ENCODE measurements around the gene ERC2.
A peak's percentile ranks its signal among the peaks of the same experiment; 100 is the strongest.
"Not testable (repeated sequence)": the region's sequence is repeated elsewhere in the genome, so short reads cannot be mapped to it uniquely, and the experiment has no call there.

The ERC2 gene

DNA sequence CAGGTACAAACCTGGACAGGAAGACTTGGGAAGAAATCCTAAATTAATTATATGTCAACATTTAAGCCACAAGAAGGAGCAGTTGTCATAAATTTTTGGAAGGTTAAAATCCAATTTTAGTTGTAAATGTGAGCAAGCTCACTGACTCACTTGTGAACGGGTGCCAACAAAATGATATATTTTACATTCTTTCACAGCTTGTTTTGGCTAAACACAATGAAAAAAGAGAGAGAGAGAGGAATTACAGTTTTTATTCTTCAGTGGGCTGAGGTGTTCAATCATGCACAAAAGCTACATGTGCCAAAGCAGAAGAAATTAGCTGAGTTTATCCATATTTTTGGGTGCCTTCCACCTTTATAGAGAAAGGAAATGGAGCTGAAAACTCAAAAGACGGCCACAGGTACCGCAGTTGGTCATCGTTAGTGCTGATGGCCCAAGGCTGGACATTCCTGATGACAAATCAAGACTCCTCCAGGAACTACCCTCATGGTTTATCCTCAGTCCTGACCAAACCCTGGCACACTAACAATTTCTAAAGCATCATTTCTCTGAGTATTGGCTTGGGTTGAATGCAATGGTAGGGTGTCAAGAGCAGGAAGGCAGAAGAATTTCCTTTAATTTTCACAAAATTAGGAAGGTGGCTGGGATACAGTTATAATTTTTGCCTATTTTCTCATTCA, 943.6 kb downstream of the ERC2 start:
- peak; percentile 37 for DNase-seq (ENCODE audit: low read depth)

DNA sequence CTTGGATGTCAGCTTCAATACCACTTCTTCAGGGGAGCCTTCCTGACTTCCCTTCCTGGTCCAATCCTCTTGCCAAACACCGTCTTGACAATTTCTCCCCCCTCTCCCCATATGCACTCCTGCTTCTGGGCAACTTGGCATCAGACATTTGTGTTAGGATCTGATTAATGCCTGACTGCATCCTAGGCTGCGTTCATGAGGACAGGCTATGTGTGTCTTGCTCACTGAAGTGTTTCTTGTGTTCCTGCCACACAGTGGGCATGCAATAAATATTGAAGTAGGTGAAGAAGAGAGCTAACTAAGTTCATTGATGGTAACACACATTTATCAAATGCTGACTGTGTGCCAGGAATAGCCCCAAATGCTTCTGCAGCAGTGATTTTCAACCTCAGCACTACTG, 944.8 kb downstream of the ERC2 start:
- DNase-seq (ENCODE audit: low read depth) = no peak

DNA sequence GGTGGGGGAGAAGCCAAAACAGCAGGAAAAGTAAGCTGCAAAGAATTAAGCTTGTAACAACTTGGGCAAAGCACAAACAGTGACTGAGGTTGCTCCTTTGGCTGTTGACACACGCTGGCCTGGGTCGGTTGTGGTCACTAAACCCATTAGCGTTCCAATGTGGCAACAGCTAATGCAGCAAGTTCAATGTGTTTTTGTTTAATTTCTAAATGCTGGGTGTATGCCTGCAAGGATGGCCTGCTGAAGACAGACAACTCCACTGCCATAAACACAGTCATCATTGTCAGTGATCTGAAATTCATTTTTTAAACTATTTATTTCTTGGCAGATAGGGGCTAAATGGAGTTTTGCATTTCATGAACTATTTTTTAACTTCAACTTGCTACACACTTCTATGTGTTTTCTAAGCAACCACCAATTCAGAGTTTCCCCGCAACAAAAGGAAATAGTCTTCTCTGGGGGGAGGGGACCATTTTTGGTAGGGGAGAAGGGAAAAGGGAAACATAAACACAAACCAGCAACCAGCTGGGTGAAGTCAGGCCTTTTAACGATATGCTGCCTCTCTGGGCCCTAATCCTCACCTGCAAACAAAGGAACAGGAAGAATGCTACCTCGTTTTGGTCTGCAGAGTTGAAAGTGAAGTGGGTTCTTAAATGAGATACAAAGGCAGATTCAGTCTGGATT, 946.4 kb downstream of the ERC2 start:
- DNase-seq (ENCODE audit: low read depth) = peak; percentile 36

DNA sequence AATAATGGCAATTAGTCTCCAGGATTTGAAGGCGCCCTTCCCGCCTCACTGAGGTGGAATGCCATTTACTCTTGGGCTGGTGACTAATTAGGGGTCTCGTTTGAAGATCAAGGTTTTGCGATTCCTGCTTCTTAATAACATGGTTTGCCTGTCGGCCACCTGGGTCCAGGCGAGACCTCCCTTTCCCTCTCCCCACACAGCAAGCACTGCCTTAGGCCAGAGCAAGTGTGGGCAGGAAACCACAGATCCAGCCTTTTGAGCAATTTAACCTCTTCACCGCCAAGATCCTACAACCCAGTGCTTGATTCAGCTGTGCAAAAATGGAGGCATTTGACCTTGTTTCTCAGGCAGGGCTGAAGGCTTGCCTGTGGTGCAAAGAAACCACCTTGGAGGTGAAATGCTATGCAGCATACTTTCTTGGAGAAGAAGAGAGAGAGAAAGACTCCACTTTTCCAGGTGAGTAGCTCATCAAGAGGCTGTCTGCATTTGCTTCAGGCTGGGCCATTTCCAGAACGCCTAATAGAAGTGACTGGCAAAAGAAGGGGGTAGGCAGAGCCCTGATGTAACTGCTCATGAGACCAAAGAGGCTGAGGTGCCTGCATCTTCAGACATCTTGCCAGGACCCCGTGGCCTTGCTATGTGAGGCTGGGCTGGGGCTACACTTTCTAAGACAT, 947.1 kb downstream of the ERC2 start:
- no peak for DNase-seq (ENCODE audit: low read depth)

DNA sequence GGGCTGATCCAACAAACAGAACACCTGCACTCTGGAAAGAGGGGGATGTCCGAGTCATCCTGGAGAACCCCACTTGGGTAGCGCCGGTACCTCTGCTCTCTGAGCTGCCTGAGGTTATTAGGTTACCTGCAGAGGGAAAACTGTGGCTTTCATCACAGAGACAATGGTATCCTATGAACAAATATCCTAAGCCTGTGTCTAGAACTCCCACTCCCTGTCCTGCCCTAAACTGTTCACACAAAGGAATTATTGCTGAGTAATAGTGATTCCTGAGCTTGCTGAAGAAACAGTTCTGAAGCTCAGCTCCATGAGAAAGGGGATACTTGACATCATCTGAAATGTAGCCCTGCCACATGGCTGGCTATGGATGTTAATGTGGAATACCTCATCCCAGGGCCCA, 949.2 kb downstream of the ERC2 start:
- no peak for DNase-seq (ENCODE audit: low read depth)

DNA sequence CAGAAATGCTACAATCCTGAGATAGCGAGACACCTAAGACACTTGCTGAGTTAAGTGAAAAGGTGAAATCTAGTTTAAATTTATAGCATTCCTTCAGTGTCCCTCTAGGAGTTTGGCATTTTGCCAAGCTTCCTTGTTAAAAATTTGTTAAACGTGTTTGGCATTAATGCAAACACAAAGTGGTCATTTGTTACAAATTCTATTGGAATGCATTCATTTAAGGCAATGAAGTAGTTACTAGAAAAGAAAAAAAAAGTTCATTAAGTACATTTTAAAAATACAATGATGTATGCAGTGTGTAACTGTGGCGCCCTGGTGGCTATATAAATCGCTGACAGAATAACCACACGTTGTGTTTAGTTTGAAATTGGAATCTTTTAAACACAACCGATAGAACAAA, 949.8 kb downstream of the ERC2 start:
- no peak for DNase-seq (ENCODE audit: low read depth)

DNA sequence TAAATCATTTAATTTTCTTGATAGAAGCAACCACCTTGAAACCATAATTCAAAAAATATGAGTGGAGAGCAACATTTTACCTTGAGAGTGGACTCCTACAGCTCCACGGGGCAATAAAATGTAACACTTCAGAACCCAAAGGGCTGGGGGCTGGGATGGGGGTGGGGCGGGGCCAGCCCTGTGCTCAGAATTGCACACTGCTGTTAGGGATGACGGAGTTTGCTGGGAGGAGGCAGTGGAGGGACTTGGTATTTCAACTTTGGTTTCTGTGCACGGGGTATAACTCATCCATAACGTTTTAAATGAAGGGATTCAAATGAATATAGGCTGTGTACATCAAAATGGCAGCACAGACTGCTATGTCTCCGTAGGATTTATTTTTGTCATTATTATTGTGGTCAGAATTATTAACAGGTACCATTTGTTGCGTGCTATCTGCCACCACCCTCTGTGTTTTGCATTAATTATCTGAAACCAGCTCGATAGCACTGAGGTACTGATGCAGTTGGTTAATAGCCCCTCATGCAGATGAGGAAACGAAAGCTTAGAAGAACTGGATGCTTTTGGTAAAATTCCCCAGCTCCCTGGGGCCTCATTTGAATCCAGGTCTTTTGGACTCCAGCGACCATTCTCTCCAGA, 951.8 kb downstream of the ERC2 start:
- no peak for DNase-seq (ENCODE audit: low read depth)

DNA sequence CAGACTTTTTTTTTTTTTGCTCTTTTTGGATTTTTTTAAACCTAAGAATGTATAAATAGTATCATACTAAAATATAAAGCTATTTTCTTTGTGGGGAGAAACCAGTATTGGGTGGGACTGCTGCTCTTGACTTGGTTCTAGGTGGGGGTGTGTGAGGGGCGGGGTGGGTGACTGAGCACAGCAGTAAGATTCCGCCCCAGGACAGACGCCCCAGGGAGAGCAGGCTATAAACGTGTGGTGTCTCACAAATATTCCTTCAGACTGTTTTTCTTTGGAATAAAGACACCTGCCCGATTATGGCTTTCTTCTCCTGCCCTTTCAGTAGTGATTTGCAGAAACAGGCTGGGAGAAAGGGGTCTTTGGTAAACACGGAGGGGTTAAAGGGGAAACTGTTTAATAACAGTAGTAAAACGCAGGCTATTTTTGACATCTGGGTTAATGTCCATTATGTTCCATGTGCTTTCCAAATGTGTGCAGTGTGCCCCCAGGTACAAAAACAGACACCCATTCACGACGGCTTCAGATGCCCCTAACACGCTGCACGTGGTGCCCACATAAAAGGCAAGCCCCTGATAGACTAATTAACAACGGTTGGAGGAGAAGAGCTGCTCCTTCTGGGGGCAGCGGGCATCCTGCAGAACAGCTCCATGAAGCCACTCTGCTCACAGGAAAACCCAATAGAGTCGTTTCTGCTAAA, 952.6 kb downstream of the ERC2 start:
- no peak for DNase-seq (ENCODE audit: low read depth)

DNA sequence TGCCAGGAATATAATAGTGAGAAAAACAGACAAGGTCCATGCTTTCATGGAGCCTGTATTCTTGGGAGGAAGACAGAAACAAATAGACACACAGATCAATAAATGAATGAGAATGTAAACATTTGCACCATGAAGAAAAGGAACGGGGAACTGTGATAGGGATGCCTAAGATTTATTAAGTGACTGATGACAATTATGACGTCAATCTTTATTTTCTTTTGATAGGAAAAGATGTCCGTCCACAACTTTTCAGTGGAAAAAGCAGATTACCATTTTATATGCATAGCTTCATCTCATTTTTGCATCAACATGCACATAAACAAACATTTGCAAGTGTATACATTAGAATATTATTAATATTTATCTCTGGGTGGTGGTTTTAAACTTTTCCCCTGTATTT, 953.3 kb downstream of the ERC2 start:
- no peak for DNase-seq (ENCODE audit: low read depth)

DNA sequence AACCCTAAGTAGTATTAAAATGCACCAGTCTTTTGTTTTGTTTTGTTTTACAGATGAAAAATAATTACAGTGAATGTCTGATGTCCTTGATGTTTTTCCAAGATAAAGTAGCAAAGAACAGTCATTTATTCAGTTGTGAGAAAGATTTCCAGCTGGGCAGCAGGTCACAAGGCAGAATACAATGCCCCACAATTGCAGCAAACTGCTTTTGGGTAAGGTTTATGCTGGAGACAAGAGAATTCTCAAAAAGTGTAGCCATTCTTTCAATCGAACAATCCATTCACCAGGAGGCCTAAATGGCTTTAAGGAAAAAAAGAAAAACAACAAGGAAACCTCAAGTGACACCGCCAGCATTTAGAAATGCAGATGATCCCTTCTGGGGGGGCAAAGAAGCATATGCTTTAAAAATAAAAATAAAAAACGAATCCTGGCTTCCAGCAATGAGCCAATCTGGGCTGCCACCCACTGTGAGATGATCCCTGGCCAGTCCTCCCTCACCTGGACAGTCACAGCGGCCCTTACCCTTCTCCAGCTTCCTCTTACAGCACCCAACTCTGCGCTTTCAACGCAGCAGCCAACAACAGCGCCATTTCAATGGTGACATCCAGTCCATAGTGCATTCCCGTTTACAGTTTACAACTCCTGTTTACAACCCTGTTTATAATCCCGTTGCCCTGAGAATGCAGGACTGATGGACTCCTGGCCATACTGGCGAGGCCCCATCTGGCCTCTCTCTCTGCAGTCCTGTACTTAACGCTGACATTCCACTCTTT, 955.5 kb downstream of the ERC2 start:
- DNase-seq (ENCODE audit: low read depth) = no peak

DNA sequence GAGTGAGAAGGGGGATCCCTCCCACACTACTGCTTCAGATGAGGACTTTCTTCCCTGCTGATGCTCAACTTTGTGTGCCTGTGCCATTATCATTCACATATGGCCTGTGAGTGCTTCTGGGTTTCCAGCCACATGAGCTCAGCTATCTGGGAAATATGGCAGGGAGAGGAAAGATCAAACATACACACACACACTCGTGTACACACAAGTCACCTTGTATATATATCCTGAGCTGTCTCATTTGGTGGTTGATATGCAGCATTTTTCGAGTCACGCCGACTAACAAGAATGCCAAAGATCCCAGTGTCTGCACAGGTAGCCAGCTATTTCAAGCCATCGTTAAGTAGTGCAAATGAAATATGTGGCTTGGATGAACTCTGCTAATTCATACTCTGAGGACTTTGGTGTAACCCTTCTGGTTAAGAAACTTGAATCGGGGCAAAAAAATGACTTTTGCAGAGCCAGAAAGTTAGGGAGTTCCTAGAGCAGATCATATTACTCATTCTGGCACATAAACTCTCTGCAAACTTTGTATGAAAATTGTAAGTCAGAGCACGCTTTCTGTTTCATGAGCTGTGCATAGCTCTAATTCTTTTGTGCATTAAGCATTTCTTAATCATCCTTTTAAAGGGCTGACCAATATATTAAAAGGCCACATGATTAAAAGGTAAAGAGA, 956.2 kb downstream of the ERC2 start:
- DNase-seq (ENCODE audit: low read depth) = peak; percentile 42

DNA sequence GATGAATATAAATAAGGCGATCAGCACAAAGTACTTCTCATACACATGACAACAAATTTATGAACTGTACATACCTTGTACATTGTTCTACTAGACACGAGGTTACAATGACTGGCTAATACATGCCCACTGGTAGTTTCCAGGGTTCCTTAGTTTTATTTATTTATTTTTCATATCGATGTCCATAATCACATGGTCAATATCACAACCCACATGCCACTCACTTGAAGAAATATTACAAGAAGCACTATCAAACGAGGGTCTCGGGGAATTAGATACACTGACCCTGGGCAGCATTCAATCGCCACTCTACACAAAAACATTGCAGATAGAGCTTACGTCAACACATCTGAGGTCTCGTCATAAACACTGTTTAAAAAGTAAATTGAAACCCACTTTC, 959.9 kb downstream of the ERC2 start:
- DNase-seq (ENCODE audit: low read depth) = no peak

DNA sequence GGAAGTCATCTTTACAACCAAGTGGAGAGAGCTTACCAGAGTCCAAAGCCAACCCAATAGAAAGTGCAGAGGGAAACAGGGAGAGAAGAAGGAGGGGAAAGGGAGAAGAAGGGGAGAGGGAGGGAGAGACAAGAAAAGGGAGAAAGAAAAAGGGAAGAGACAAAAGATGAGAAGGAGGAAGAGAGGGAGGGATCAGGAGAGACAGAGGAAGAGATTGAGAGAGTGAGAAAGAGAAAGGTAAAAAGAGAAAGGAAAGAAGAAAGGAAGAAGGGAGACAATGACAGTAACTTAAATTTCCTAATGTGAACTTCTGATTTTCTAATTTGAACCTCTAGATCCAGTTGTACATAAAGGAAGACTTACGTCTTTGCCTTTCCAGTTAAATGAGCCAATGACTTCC, 960.5 kb downstream of the ERC2 start:
- DNase-seq (ENCODE audit: low read depth) = no peak

DNA sequence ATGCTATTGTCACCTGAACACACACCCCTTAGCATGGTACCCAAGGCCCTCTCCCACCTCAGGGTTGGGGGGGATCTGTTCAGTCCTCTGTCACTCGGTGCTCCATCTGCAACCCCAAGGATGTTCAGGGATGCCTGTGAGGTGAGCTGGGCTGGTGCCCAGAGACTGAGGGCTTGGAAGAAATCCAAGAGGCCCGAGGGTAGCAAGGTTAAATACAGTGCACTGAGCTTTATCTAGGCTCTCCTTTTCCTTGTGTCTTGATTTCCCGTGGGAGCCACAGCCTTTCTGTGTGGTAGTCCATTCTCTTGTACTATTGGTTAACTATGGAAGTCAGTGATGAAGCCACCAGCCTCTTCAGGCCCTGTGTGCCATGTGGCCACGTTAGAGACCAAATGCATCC, 962.5 kb downstream of the ERC2 start:
- no peak for DNase-seq (ENCODE audit: low read depth)

DNA sequence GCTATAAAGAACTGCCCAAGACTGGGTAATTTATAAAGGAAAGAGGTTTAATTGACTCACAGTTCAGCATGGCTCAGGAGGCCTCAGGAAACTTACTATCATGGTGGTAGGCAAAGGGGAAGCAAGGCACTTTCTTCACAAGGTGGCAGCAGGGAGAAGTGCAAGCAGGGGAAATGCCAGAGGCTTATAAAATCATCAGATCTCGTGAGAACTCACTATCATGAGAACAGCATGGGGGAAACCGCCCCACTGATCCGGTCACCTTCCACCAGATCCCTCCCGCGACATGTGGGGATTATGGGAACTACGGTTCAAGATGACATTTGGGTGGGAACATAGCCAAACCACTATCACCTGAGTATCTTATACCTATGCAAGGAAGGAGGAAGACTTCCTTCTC, 963.2 kb downstream of the ERC2 start:
- DNase-seq (ENCODE audit: low read depth) = not testable (repeated sequence)

DNA sequence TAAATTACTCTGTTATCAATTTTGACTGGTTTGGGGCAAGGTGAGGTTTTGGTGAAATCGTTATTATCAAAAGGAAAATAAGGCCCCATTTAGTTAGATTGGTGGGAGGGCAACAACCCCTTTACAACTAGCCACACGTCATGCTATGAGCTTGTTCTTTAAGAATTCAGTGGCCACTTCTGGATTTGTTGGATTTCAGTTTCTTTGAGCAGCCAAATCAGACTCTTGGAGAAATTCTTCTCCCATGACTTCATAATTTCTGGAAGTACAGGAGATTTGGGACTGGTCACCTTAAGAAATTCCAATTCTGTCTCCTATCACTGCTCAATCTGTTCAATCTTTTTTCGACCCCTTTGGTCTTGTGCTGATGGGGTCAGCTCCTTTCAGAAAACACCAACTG, 966.4 kb downstream of the ERC2 start:
- no peak for DNase-seq (ENCODE audit: low read depth)

DNA sequence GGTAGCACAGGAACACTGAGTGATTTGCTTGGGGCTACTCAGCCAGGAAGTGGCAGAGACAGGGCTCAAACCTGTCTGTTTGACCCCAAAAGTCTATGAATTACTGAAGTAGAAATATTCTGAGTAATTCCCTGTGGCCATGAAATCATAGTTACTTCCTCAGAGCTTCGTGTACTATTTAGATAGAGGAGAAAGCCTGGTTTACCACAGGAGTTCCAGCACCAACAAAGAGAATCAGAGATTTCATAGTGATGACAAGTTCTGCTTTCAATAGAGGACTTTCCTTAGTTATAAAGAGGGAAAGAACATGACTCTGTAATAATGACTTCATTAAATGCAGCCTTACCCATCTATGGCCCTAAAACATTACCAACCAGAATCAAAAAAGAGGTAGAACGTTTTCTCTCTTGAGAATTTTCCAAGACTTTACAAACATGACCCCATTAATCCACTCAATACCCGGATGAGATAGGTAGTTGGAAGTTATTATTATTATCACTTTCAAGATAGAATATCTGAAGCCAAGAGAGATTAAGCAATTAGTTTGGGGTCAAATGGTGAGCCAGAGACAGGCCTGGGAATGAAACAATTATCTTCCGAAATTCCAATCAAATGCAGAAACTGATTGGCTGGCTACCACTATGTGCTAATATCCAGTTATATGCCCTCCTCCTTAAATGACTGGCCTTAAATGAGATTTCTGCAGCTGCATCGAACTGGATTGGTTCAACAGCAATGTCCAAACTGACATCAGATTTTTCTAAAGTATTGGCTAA, 967.5 kb downstream of the ERC2 start:
- no peak for DNase-seq (ENCODE audit: low read depth)

DNA sequence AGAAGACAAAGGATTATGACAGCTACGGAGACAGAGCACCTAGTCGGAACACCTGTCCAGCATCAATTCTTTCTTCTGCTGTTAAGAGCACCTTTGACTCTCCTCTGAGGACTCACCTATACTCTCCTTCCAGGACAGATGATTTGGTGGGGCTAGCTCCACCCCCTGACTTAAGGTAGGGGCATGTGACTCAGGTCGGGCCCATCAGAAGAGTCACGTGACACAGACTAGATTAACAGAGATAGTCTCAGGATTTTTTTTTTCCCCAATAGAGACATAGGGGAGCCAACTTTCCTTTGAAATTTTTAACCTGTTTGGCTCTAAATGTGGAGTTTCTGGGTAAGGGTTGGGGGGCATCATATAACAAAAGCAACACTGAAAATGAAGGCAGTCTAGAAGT, 969.7 kb downstream of the ERC2 start:
- no peak for DNase-seq (ENCODE audit: low read depth)

DNA sequence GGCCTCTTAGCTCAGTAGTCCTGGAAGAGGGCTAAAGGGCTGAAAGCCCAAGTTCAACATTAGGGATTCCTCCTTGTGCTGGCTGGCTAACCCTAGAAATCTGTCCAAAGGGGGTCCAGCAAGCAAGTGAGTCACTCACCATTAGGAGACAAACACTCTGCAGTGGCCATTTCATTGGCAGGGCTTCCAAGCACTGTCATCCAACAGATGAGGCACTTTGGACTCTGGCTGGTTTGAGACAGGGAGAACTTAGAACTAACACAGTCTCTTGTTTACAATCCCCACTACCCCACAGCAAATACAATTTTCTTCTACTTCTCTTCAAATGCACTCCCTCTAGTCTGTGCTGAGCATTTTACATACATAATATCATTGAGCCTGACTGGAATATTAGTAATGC, 971.0 kb downstream of the ERC2 start:
- DNase-seq (ENCODE audit: low read depth) = no peak

DNA sequence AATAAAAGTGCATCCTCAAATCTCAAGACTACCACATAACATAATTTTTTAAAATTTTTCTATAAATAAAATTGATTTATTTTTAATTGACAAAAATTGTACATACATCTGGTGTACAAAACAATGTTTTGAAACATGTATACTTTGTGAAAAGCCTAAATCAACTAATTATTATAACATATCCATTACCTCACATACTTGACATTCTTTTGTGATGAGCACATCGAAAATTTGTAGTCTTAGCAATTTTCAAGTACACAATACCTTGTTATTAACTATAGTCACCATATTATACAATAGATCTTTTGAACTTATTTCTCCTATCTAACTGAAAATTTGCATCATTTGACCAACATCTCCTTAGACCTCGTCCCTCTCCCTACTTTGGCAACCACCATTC, 973.3 kb downstream of the ERC2 start:
- DNase-seq (ENCODE audit: low read depth) = no peak
